ELR (cell line): ENCODE data around the gene BORCS6.

Experiments used
- DNase-seq: peaks from one replicate; pipeline ENCODE4 v3.0.0-alpha.2; 2015; ENCODE audit warnings: low read depth

Gene BORCS6

GRCh38 chr17:8154608-8155155 lies 35.3 kb downstream of the BORCS6 start:
- no peak for DNase-seq

GRCh38 chr17:8153957-8154607 lies 35.9 kb downstream of the BORCS6 start:
- DNase-seq, result peak; percentile 98

- peak; percentile 96 for DNase-seq
These were observed 36.4 kb downstream of the BORCS6 start for GRCh38 chr17:8153525-8153956.

- no peak for DNase-seq
These were observed 36.9 kb downstream of the BORCS6 start for GRCh38 chr17:8153031-8153451.

- peak; percentile 92 for DNase-seq
These were observed 37.7 kb downstream of the BORCS6 start, which contains the start of gene PER1 for GRCh38 chr17:8152112-8152775. Gene PER1 (minus strand): TSS chr17:8152404. CDS start chr17:8150706, 1,698 bp downstream.

GRCh38 chr17:8151641-8152111 lies 38.3 kb downstream of the BORCS6 start:
- peak; percentile 78 for DNase-seq

- peak; percentile 83 for DNase-seq
These were observed 38.8 kb downstream of the BORCS6 start for GRCh38 chr17:8151120-8151640.

- DNase-seq, result no peak
These were observed 39.5 kb downstream of the BORCS6 start for GRCh38 chr17:8150194-8151119.

GRCh38 chr17:8149419-8150193 lies 40.4 kb downstream of the BORCS6 start:
- no peak for DNase-seq

- no peak for DNase-seq
These were observed 41.4 kb downstream of the BORCS6 start for GRCh38 chr17:8148560-8148959.

GRCh38 chr17:8147805-8148404 lies 42.1 kb downstream of the BORCS6 start:
- DNase-seq, result no peak

GRCh38 chr17:8147141-8147804 lies 42.7 kb downstream of the BORCS6 start:
- DNase-seq, result no peak

GRCh38 chr17:8146381-8147140 lies 43.4 kb downstream of the BORCS6 start:
- no peak for DNase-seq

GRCh38 chr17:8145811-8146210 lies 44.2 kb downstream of the BORCS6 start:
- DNase-seq, result no peak

- no peak for DNase-seq
These were observed 45.4 kb downstream of the BORCS6 start for GRCh38 chr17:8144401-8145231.

- no peak for DNase-seq
These were observed 46.2 kb downstream of the BORCS6 start for GRCh38 chr17:8143581-8144400.

GRCh38 chr17:8142887-8143580 lies 46.9 kb downstream of the BORCS6 start:
- no peak for DNase-seq
